ENCODE data around the gene LGI1. TPM values are rescaled to one million over a fixed set of nuclear protein-coding genes. Genes with fewer than 3 reads are reported as not detected.

LGI1 gene
- total RNA-seq, 1 experiment from 2014 or later: 1.2 TPM

- Histone ChIP-seq H3K27me3 (ENCODE audit: insufficient read depth, low read length) (no peaks in the 10 kb centered on the region), H3K23ac (ENCODE audit: insufficient read length, low read depth, low read length) (no peak overlapping the region), H2AFZ (ENCODE audit: low read length) (peak overlapping the region; percentile 63), H3K79me2 (ENCODE audit: insufficient read depth, low read length) (no peaks in the 10 kb centered on the region), H3K56ac (ENCODE audit: insufficient read length, low read depth, low read length) (no peak overlapping the region), H3K9me3 (ENCODE audit: control insufficient read depth, low read depth, low read length) (no peaks in the 10 kb centered on the region), H3K4me1 (ENCODE audit: insufficient read depth, low read length) (no peaks in the 10 kb centered on the region), H2AK5ac (ENCODE audit: insufficient read length, low read length) (no peak overlapping the region), H2BK12ac (ENCODE audit: insufficient read length, low read depth, low read length) (no peak overlapping the region), H4K8ac (replicated peaks; ENCODE audit: insufficient read length, low read depth, low read length) (no peak overlapping the region), H3K79me1 (ENCODE audit: insufficient read depth, low read depth, low read length, poor library complexity, severe bottlenecking) (no peaks in the 10 kb centered on the region), H3K4ac (ENCODE audit: low read depth, low read length) (no peak overlapping the region), H2BK120ac (ENCODE audit: low read depth, low read length, poor library complexity, severe bottlenecking) (no peak overlapping the region), H2BK20ac (ENCODE audit: low read depth, low read length, poor library complexity, severe bottlenecking) (no peak overlapping the region), H3K23me2 (ENCODE audit: insufficient read length, low read depth, low read length, poor library complexity, severe bottlenecking) (no peaks in the 10 kb centered on the region), H3K9ac (ENCODE audit: extremely low read depth, insufficient read length, low read length) (no peak overlapping the region), H4K20me1 (ENCODE audit: control insufficient read depth, insufficient read depth, insufficient read length) (no peaks in the 10 kb centered on the region), H3K4me2 (ENCODE audit: insufficient read depth, insufficient read length, low read length) (no peak overlapping the region), H2BK15ac (ENCODE audit: low read depth, low read length) (no peak overlapping the region), H4K5ac (ENCODE audit: insufficient read length, low read depth, low read length) (no peak overlapping the region), H3K27ac (ENCODE audit: insufficient read length, low read depth, low read length) (no peak overlapping the region), H3K18ac (ENCODE audit: insufficient read length, low read depth, low read length) (no peak overlapping the region), H4K91ac (ENCODE audit: insufficient read length, low read depth, low read length) (no peak overlapping the region), H3T11ph (ENCODE audit: low read length) (no peak overlapping the region), H2BK5ac (ENCODE audit: insufficient read length, low read length) (no peak overlapping the region), H3K14ac (ENCODE audit: insufficient read depth, low read length) (no peak overlapping the region)
- no peak for DNase-seq
- no CpG with 5 or more reads among the region's 3 CpGs for WGBS (ENCODE audit: extremely low coverage, insufficient read length, low lambda C conversion rate)
- no peaks in the 10 kb centered on the region for H3K27me3 Mint-ChIP-seq (ENCODE audit: low read depth)
- H3K36me3 Mint-ChIP-seq (ENCODE audit: insufficient read depth in 1 of 3, low read depth in 3 of 3): peaks cover 0 to 4% (median 2%) of the 10 kb centered on the region in 3 experiments; a peak in 1 of 7 replicates
- H3K4me3 Mint-ChIP-seq: peak overlapping the region; percentile 27 to 38; a peak in 3 of 5 replicates
- peaks cover 0 to 4% of the 10 kb centered on the region in 2 experiments; a peak in 1 of 5 replicates for H3K9me3 Mint-ChIP-seq
- no peak for TF ChIP-seq CTCF (conservative IDR thresholded peaks at IDR 0.05)
- H3K4me1 Mint-ChIP-seq: peaks cover 46% of the 10 kb centered on the region in 2 experiments
- H3K27ac Mint-ChIP-seq: peak overlapping the region; percentile 94 to 98 (median 94)
These were observed 32.7 kb downstream of the LGI1 start for GRCh38 chr10:93790439-93790838.
